GM12865 (cell line): ENCODE measurements around the gene FZD4.

ENCODE experiments used
- DNase-seq: peaks from one replicate; pipeline ENCODE4 v3.0.0; 2010; ENCODE audit warnings: low read depth
- H3K4me3 ChIP-seq: 2 replicates; pipeline ENCODE4 v1.5.1; 2011; ENCODE audit warnings: mild to moderate bottlenecking, low read depth, low read length, control low read depth
- CTCF ChIP-seq: IDR thresholded peaks from 2 replicates; pipeline ENCODE4 v1.5.1; 2011; ENCODE audit warnings: low read length, control low read depth, low read depth, inconsistent platforms; ENCODE audit not compliant: insufficient read depth; ENCODE audit errors: missing control alignments

The FZD4 gene

GRCh38 chr11:86934582-86934900, 20.7 kb downstream of the FZD4 start:
- no peak for TF ChIP-seq CTCF
- H3K4me3 ChIP-seq = no peak overlapping the region
- no peak for DNase-seq

- no peak for TF ChIP-seq CTCF
- no peak overlapping the region for H3K4me3 ChIP-seq
- DNase-seq = no peak
Measured at GRCh38 chr11:86933891-86934581, 21.2 kb downstream of the FZD4 start.

DNA sequence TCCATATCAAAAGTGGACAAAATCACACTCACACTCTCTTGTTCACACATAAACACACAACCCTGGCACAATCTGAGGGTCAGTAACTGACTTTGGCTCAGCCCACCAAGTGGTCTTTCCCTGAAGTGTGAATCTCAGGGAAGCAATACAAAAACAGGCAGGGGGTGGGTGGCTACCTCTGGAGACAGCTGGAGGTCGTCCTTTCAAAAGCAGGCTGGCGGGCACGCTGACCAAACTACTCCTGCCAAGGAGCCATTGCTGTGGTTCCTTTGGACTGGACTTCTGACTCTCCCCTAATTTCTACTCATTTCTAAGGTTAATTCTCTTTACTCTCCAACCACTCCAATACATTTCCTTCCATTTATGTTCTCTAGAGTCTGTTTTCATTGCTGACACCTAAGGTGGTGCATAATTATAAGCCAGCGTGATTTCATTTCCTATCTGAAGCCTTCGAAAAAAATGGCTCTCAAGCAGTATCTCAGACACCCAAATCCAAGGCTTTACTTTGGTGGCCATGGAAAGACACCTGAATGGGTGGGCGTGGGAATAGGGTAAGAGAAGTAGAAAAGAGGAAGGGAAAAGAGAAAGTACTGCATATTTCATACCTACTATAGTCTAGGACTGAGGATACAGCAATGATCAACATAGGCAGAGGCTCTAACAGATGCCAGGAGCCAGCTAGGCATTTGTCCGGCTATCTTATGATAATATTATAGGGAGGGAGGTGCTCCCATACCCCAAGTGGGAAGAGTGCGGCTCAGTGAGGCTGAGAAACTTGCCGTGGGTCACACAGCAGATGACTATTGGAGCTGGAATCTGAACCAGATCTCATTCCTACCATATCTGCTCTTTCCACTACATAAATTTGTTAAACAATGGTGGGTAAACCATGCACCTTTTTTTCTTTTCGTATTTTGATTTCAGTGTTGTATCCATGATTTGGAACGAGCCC, 22.0 kb downstream of the FZD4 start:
- no peak for TF ChIP-seq CTCF
- DNase-seq = no peak
- no peak overlapping the region for H3K4me3 ChIP-seq

- DNase-seq = no peak
Measured at GRCh38 chr11:86932259-86932585, 23.0 kb downstream of the FZD4 start.

GRCh38 chr11:86931548-86932258, 23.5 kb downstream of the FZD4 start:
- no peak for TF ChIP-seq CTCF
- DNase-seq = no peak
- no peak overlapping the region for H3K4me3 ChIP-seq

More at GRCh38 chr11:86932259-86932585, 23.0 kb downstream of the FZD4 start:
- TF ChIP-seq CTCF = no peak
- H3K4me3 ChIP-seq = no peak overlapping the region

DNA sequence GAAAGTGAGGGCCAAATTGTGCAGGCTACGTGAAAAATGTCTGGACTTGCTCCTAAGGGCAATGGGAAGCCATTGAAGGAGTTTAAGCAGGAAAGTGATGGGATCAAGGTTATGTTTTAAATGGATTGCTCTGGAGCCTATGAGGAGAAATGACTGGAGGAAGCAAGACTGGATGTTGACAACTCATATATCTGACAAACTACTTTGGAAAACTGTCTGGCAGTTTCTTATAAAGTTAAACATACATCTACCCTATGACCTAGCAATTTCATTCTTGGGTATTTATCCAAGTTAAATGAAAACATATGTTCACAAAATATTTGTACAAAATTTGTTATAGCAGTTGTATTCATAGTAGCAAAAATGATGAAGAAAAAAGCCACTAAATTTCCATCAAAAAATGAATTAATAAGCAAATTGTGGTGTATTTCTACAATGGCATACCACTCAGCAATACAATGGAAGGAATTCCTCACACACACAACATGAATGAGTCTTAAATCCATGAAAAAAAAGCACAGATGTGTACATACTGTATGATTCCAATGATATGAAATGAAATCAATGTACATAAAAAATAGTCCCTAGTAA, 24.1 kb downstream of the FZD4 start:
- DNase-seq = no peak
- no peak overlapping the region for H3K4me3 ChIP-seq
- TF ChIP-seq CTCF = no peak
